Stomach (tissue), 4 donors: Measurements from ENCODE around the gene LRP1.

Experiments used
- CTCF ChIP-seq, 7 experiments: fragments of 450-650 bp in 4 of 7; fragments of 200-600 bp in 3 of 7; sonication (generic) in 3 of 7; IDR thresholded peaks; one replicate each; pipeline ENCODE4 v1.5.1; 2016 to 2019; ENCODE audit warnings: antibody characterized with exemption in 7 of 7, control low read depth in 2 of 7, mild to moderate bottlenecking in 1 of 7
- POLR2A ChIP-seq, 4 donors: fragments of 450-650 bp; IDR thresholded peaks; one replicate each; pipeline ENCODE4 v1.6.1; 2016; ENCODE audit warnings: antibody characterized with exemption in 4 of 4, control low read depth in 2 of 4, mild to moderate bottlenecking in 1 of 4, moderate library complexity in 1 of 4

- TF ChIP-seq POLR2A (IDR thresholded peaks at IDR 0.05) = no peak
- no peak for TF ChIP-seq CTCF (IDR thresholded peaks at IDR 0.05)
These were observed 13.0 kb downstream of the LRP1 start for GRCh38 chr12:57141249-57141648.
